ENCODE results near the gene ASB5. TPM values are rescaled to one million over a fixed set of nuclear protein-coding genes. Genes with fewer than 3 reads are reported as not detected.

ASB5 gene
- total RNA-seq, 1 experiment from 2014 or later: not detected

- Histone ChIP-seq H3K27me3 (ENCODE audit: insufficient read depth, low read length) (no peaks in the 10 kb centered on the region), H3K9ac (ENCODE audit: low read length) (peak overlapping the region; percentile 15), H3K4me3 (replicated peaks in 1 of 2; ENCODE audit: low read depth in 1 of 2, low read length in 2 of 2) (peak overlapping the region; percentile 4 to 8; a peak in 2 of 4 replicates), H4K20me1 (ENCODE audit: insufficient read depth) (no peaks in the 10 kb centered on the region), H3K79me2 (ENCODE audit: insufficient read depth, low read length) (no peaks in the 10 kb centered on the region), H3K27ac (ENCODE audit: low read depth, low read length) (peak overlapping the region; percentile 23; the same call in 1 of the 2 replicates), H3K9me3 (ENCODE audit: control insufficient read depth in 1 of 2, insufficient read depth in 1 of 2, low read depth in 1 of 2, low read length in 2 of 2) (no peaks in the 10 kb centered on the region), H3K9me2 (ENCODE audit: insufficient read depth) (no peaks in the 10 kb centered on the region), H2AFZ (ENCODE audit: low read depth, low read length, poor library complexity, severe bottlenecking) (peak overlapping the region; percentile 81), H3K4me2 (ENCODE audit: low read length) (peak overlapping the region; percentile 60), H3K4me1 (ENCODE audit: control insufficient read depth in 1 of 2, insufficient read depth in 2 of 2, low read length in 2 of 2) (peaks cover 5 to 41% of the 10 kb centered on the region in 2 experiments; a peak in 3 of 4 replicates), H3K36me3 (ENCODE audit: control insufficient read depth in 1 of 2, insufficient read depth in 2 of 2, low read length in 2 of 2) (no peaks in the 10 kb centered on the region)
- CTCF ChIA-PET: no interaction called here
- POLR2A ChIA-PET: no interaction called here
- intact Hi-C loops (cut with micrococcal nuclease): loop anchor here (10.0 kb wide), 1 partner anchor 326 kb away; no protein-coding TSS in a partner anchor
- peak; percentile 98 for ATAC-seq
- RAD21 ChIA-PET (ENCODE audit: low non-redundant PET in 1 of 2, low total read pairs in 2 of 2, uncharacterized antibody in 2 of 2, unreplicated experiment in 2 of 2): no interaction called here
- BruUV-seq (replicated peaks): no TSS peak
- DNase-seq (ENCODE audit: low read depth, low spot score): peak; percentile 93
- TF ChIP-seq REST (IDR thresholded peaks at IDR 0.05; ENCODE audit: low read depth) (no peak), CTCF (IDR thresholded peaks at IDR 0.05 in 2 of 3, conservative IDR thresholded peaks at IDR 0.05 in 1 of 3; ENCODE audit: borderline replicate concordance in 1 of 3, insufficient read depth in 1 of 3, low read depth in 2 of 3, low read length in 2 of 3) (no peak), ZFX (IDR thresholded peaks at IDR 0.05) (no peak), ZBTB33 (IDR thresholded peaks at IDR 0.05; ENCODE audit: extremely low read depth, insufficient replicate concordance, low read length) (no peak), SP1 (IDR thresholded peaks at IDR 0.05; ENCODE audit: low read depth) (peak; percentile 91), EZH2phosphoT487 (IDR thresholded peaks at IDR 0.05; ENCODE audit: borderline replicate concordance) (no peak), EGR1 (IDR thresholded peaks at IDR 0.05; ENCODE audit: low read depth) (no peak), POLR2AphosphoS5 (IDR thresholded peaks at IDR 0.05; ENCODE audit: low read depth, low read length) (peak; percentile 62; the same call in 1 of the 2 replicates), RAD21 (IDR thresholded peaks at IDR 0.05; ENCODE audit: low read depth) (0 out of 2 replicates have a peak, but pooled peaks have one; percentile 1), ZNF274 (IDR thresholded peaks at IDR 0.05; ENCODE audit: low read depth, low read length) (no peak), FOSL1 (IDR thresholded peaks at IDR 0.05; ENCODE audit: low read depth) (peak; percentile 95), CEBPB (IDR thresholded peaks at IDR 0.05; ENCODE audit: low read depth) (peak; percentile 72), POLR2A (IDR thresholded peaks at IDR 0.05; ENCODE audit: borderline replicate concordance, extremely low read depth, insufficient read depth, insufficient read length) (no peak), YY1 (IDR thresholded peaks at IDR 0.05; ENCODE audit: extremely low read depth, insufficient replicate concordance, low read depth, low read length) (peak; percentile 73), SIN3A (IDR thresholded peaks at IDR 0.05; ENCODE audit: low read depth) (peak; percentile 79; the same call in 1 of the 2 replicates), TCF7L2 (IDR thresholded peaks at IDR 0.05; ENCODE audit: borderline replicate concordance, extremely low read depth, insufficient read depth, insufficient read length) (no peak), JUND (IDR thresholded peaks at IDR 0.05) (peak; percentile 96), ELF1 (IDR thresholded peaks at IDR 0.05; ENCODE audit: borderline replicate concordance, low read depth) (no peak), SRF (IDR thresholded peaks at IDR 0.05; ENCODE audit: low read depth) (peak; percentile 78; the same call in 1 of the 2 replicates), EZH2 (IDR thresholded peaks at IDR 0.05) (no peak), CBX3 (IDR thresholded peaks at IDR 0.05; ENCODE audit: low read depth) (peak; percentile 96)
- TF ChIP-seq, protein P1, sequence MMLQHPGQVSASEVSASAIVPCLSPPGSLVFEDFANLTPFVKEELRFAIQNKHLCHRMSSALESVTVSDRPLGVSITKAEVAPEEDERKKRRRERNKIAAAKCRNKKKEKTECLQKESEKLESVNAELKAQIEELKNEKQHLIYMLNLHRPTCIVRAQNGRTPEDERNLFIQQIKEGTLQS (IDR thresholded peaks at IDR 0.05): no peak
These were observed 1.6 kb upstream of the ASB5 start for GRCh38 chr4:176270669-176271068.
